Neural cell (in vitro differentiated cells): Measurements from ENCODE around the gene PPP2R2B. TPM values are rescaled to one million over a fixed set of nuclear protein-coding genes. Genes with fewer than 3 reads are reported as not detected.
A peak's percentile ranks its signal among the peaks of the same experiment; 100 is the strongest.

ENCODE experiments used
- H2AFZ ChIP-seq: fragments of 200-600, 300-800 bp; sonication (generic), shearing (Covaris generic); 2 replicates; pipeline ENCODE4 v1.6.0; 2014; ENCODE audit warnings: low read depth, mild to moderate bottlenecking, antibody characterized with exemption, low read length, moderate library complexity
- H3F3A ChIP-seq: fragments of 200-600 bp; shearing (Covaris generic); 2 replicates; pipeline ENCODE4 v1.6.1; 2016; ENCODE audit warnings: mild to moderate bottlenecking, moderate library complexity, mixed read lengths, antibody characterized with exemption, low read length; ENCODE audit not compliant: insufficient read depth, poor library complexity, severe bottlenecking
- H3K27ac ChIP-seq: fragments of 200-600, 300-800 bp; sonication (generic), shearing (Covaris generic); 2 replicates; pipeline ENCODE4 v1.5.1; 2014; ENCODE audit warnings: mild to moderate bottlenecking, low read length, moderate library complexity
- H3K27me3 ChIP-seq: fragments of 300-800, 200-600 bp; sonication (generic), shearing (Covaris generic); 2 replicates; pipeline ENCODE4 v1.6.0; 2014; ENCODE audit warnings: mild to moderate bottlenecking, low read depth, low read length, moderate library complexity; ENCODE audit not compliant: insufficient read depth
- H3K36me3 ChIP-seq: fragments of 300-800, 200-600 bp; sonication (generic), shearing (Covaris generic); 2 replicates; pipeline ENCODE4 v1.5.1; 2014; ENCODE audit warnings: mild to moderate bottlenecking, antibody characterized with exemption, low read length, moderate library complexity; ENCODE audit not compliant: insufficient read depth
- H3K4me2 ChIP-seq: fragments of 300-800, 200-600 bp; sonication (generic), shearing (Covaris generic); 2 replicates; pipeline ENCODE4 v1.6.0; 2014; ENCODE audit warnings: mild to moderate bottlenecking, low read length
- H3K4me3 ChIP-seq: fragments of 300-800, 200-600 bp; sonication (generic), shearing (Covaris generic); 2 replicates; pipeline ENCODE4 v1.5.1; 2014; ENCODE audit warnings: mild to moderate bottlenecking, low read length, moderate library complexity
- H3K79me2 ChIP-seq: fragments of 200-600 bp; shearing (Covaris generic); replicated peaks from 2 replicates; pipeline ENCODE4 v1.6.0; 2014; ENCODE audit warnings: mild to moderate bottlenecking, low read length, moderate library complexity; ENCODE audit not compliant: insufficient read depth
- H3K9ac ChIP-seq: fragments of 300-800, 200-600 bp; sonication (generic), shearing (Covaris generic); 2 replicates; pipeline ENCODE4 v1.6.1; 2016; ENCODE audit warnings: mild to moderate bottlenecking, low read length, mixed read lengths
- H3K9me2 ChIP-seq: fragments of 200-600 bp; shearing (Covaris generic); 2 replicates; pipeline ENCODE4 v1.6.1; 2016; ENCODE audit warnings: mild to moderate bottlenecking, low read length, mixed read lengths; ENCODE audit not compliant: insufficient read depth
- H3K9me3 ChIP-seq: fragments of 200-600, 300-800 bp; sonication (generic), shearing (Covaris generic); 2 replicates; pipeline ENCODE4 v1.6.1; 2016; ENCODE audit warnings: mild to moderate bottlenecking, mixed run types, low read length, moderate library complexity, mixed read lengths
- H4K20me1 ChIP-seq: fragments of 200-600 bp; shearing (Covaris generic); 2 replicates; pipeline ENCODE4 v1.6.1; 2016; ENCODE audit warnings: mild to moderate bottlenecking, mixed run types; ENCODE audit not compliant: insufficient read depth
- CTCF ChIP-seq: fragments of 450-650 bp; IDR thresholded peaks from 2 replicates; pipeline ENCODE4 v1.5.1; 2014; ENCODE audit warnings: antibody characterized with exemption, mild to moderate bottlenecking, moderate library complexity; ENCODE audit not compliant: poor library complexity, severe bottlenecking
- EP300 ChIP-seq: fragments of 450-650 bp; conservative IDR thresholded peaks from 2 replicates; pipeline ENCODE4 v1.6.1; 2014; ENCODE audit warnings: antibody characterized with exemption, mild to moderate bottlenecking, moderate library complexity; ENCODE audit not compliant: poor library complexity, severe bottlenecking
- EZH2 ChIP-seq: fragments of 200-600, 300-800 bp; shearing (Covaris generic), sonication (generic); IDR thresholded peaks from 2 replicates; pipeline ENCODE4 v1.6.1; 2014; ENCODE audit warnings: antibody characterized with exemption, low read length, borderline replicate concordance, mild to moderate bottlenecking; ENCODE audit not compliant: insufficient read depth, poor library complexity, severe bottlenecking
- MXI1 ChIP-seq: fragments of 450-650 bp; conservative IDR thresholded peaks from 2 replicates; pipeline ENCODE4 v1.6.1; 2014; ENCODE audit warnings: antibody characterized with exemption, mild to moderate bottlenecking; ENCODE audit not compliant: poor library complexity, severe bottlenecking
- POLR2AphosphoS5 ChIP-seq: IDR thresholded peaks from 2 replicates; pipeline ENCODE4 v1.6.1; 2012
- RAD21 ChIP-seq: fragments of 450-650 bp; conservative IDR thresholded peaks from 2 replicates; pipeline ENCODE4 v1.6.1; 2014; ENCODE audit warnings: antibody characterized with exemption, mild to moderate bottlenecking, moderate library complexity
- REST ChIP-seq: IDR thresholded peaks from 2 replicates; pipeline ENCODE4 v1.6.1; 2012; ENCODE audit warnings: borderline replicate concordance
- SMC3 ChIP-seq: fragments of 450-650 bp; conservative IDR thresholded peaks from 2 replicates; pipeline ENCODE4 v1.6.1; 2014; ENCODE audit warnings: antibody characterized with exemption, mild to moderate bottlenecking, moderate library complexity; ENCODE audit not compliant: poor library complexity
- TAF1 ChIP-seq: IDR thresholded peaks from 2 replicates; pipeline ENCODE4 v1.6.1; 2012; ENCODE audit warnings: low read depth
- polyA plus RNA-seq: library from polyadenylated mRNA; depleted of rRNA; stranded (reverse); fragments of >200 nt; gene quantifications from 2 replicates; pipeline ENCODE4 v1.2.3, GENCODE V29; 2014

PPP2R2B gene
- polyA plus RNA-seq, 1 donor from 2014 or later: 250 TPM

- H3K4me2 ChIP-seq: no peak overlapping the region
- no peak overlapping the region for H3K9ac ChIP-seq
- no peaks in the 10 kb centered on the region for H3K36me3 ChIP-seq
- no peaks in the 10 kb centered on the region for H3K27me3 ChIP-seq
- H3K27ac ChIP-seq: peak overlapping the region; percentile 66
- H3K4me3 ChIP-seq: peak overlapping the region; percentile 14
- H3F3A ChIP-seq: no peaks in the 10 kb centered on the region
- H3K9me2 ChIP-seq: no peaks in the 10 kb centered on the region
- no peak overlapping the region for H2AFZ ChIP-seq
- peaks cover 31% of the 10 kb centered on the region for H3K79me2 ChIP-seq
- H4K20me1 ChIP-seq: no peaks in the 10 kb centered on the region
- TF ChIP-seq SMC3 (no peak), RAD21 (no peak), TAF1 (no peak), EZH2 (no peak), CTCF (no peak), POLR2AphosphoS5 (no peak), REST (no peak), MXI1 (no peak), EP300 (no peak)
- H3K9me3 ChIP-seq: no peaks in the 10 kb centered on the region
Observed at GRCh38 chr5:146779211-146779869, 99.2 kb downstream of the PPP2R2B start.

GRCh38 chr5:146778795-146779194 is 99.8 kb downstream of the PPP2R2B start:
- no peak for TF ChIP-seq RAD21
- no peak for TF ChIP-seq REST
- no peak for TF ChIP-seq EP300
- no peak for TF ChIP-seq CTCF
- TF ChIP-seq EZH2: no peak
- no peak for TF ChIP-seq TAF1
- TF ChIP-seq SMC3: no peak
- TF ChIP-seq MXI1: no peak
- TF ChIP-seq POLR2AphosphoS5: no peak
- Histone ChIP-seq H3K4me3 (peak overlapping the region; percentile 14), H3K36me3 (no peaks in the 10 kb centered on the region), H2AFZ (no peak overlapping the region), H3K4me2 (peak overlapping the region; percentile 35), H3K9me2 (no peaks in the 10 kb centered on the region), H3K27ac (peak overlapping the region; percentile 66), H3K9me3 (no peaks in the 10 kb centered on the region), H3K9ac (no peak overlapping the region), H4K20me1 (no peaks in the 10 kb centered on the region), H3K79me2 (peaks cover 36% of the 10 kb centered on the region), H3F3A (no peaks in the 10 kb centered on the region), H3K27me3 (no peaks in the 10 kb centered on the region)
